ENCODE data around the gene IGSF9. TPM values are rescaled to one million over a fixed set of nuclear protein-coding genes. Genes with fewer than 3 reads are reported as not detected.

The IGSF9 gene
- total RNA-seq, 1 donor from 2014 or later: 0.06 TPM

DNA sequence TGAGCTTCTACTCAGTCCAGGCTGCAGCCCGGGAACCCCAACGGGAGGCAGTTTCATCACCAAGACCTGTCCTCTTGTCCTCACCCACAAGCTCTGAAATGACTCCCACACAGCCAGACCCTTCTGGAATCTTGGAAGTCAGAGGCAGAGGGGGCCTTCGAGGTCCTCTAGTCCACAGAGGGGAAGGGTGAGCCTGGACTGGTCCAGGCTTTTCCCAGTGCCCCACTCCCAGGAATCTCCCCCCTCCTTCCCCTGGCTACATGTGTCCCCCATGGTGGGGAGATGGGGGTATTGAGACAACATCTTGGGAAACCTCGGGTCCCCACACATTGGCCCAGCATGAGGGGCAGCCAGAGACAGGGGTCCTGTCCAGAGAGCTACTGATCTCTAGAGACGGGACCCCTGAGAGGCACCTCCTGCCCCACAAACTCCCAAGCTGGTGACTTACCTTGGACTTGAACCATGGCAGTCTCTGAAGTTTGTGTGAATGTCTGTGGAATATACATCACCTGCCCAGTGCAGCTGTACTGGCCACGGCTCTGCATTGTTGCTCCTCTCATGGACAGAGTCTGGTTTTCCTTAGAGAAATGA lies 28.0 kb upstream of the IGSF9 start:
- no peak for DNase-seq (ENCODE audit: extremely low read depth, low read depth, low spot score)

DNA sequence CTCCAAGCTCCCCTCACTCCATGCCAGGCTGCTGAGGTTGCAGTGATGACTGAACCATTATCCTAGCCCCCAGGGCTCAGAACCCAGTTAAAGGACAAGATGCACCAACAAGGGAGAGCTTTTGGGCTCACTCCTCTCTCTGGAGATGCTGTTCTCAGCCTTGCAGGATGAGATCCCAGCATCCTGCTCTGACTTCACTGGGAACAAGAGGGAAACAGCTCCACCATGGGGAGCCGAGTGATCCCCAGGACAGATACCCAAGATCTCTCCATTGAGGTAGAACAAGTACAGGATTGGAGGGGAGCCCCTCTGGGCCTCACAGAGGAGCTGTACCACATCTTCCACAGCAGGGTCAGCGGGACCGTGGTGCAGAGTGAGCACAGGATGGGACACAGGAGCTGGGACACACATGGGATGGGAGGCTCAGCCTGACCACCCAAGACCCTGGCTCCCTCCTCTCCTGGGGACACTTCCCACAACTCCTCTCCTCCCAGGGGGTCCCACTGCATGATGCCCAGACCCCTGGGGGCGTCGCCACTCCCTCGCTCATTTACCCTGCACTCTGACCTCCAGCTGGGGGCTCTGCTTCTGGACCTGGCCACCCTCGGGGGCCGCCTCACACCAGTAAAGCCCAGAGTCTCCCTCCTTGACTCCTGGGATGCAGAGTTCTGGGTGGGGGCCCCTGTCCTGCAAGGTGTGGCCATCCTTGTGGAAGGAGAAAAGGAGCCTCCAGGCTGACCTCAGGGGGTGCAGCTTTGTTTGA lies 27.2 kb upstream of the IGSF9 start:
- DNase-seq (ENCODE audit: extremely low read depth, low read depth, low spot score): no peak

DNA sequence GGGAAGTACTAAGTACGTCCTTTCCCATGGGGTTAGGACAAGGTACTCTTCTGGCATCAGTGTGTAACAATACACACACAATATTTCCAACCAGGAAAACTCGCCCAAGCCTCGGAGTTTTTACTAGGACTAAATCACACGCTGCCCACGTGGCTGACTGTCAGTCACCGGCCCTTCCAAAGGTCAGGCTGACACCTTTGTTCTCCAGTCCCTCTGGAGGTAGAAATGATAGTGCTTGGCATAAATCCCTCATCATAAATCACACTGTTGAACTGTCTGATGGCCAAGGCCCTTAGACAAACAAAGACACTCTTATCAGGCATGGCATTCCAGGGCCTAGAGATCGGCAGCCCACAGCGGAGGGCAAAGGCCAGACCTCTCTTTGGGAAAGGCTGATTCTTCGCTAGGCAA lies 25.5 kb upstream of the IGSF9 start:
- no peak for DNase-seq (ENCODE audit: extremely low read depth, low read depth, low spot score)

DNA sequence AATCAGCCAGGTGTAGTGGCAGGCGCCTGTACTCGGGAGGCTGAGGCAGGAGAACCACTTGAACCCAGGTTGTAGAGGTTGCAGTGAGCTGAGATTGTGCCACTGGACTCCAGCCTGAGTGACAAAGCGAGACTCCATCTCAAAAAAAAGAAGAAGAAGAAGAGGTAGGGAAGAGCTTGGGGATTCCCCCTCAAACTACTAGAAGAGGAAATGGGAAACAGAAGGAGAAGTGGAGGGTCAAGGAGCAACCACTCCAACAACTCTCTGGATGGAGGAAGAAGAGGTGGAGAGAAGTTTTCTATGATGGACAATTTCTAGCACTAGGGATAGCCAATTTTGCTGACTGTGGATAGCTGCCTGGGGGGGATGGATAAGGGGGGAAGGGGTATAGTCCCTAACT lies 23.5 kb upstream of the IGSF9 start:
- no peak for DNase-seq (ENCODE audit: extremely low read depth, low read depth, low spot score)

DNA sequence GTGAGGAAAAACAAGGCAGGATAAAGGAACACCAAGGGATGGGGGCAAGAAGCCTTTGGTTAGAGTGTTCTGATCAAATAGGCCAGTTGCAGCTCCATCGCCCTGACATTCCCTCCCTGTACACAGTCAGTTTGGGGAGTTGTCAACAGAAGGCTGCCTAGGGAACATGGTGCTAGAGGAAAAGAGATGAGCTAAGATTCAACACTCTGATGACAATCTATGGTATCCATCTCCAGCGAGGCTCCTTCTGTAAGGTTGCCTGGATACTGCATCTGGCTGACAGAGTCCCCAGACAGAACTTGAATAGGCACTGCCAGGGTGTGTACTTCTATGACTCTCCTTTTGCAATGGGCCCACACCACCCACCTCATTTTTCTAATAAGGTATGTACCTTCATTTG lies 19.9 kb upstream of the IGSF9 start:
- DNase-seq (ENCODE audit: extremely low read depth, low read depth, low spot score): no peak

DNA sequence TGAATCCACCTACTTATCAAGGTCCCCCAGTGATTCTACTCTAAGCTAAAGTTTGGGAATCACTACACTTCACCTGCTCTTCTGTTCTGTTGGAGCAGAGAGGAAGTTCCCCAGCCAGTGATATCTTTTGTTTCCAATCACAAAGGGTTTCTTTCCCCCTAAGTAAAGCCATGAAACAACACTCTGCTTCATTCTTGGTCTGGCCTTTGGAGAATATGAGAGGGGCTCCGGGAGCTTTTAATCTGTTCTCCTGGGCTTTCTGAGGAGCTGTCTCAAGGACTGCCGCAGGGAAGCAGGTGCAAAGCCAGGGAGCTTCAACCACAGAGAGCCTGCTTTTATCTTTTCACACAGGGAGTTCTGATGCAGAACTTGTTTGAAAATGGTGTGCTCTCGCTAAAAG lies 18.7 kb upstream of the IGSF9 start:
- DNase-seq (ENCODE audit: extremely low read depth, low read depth, low spot score): no peak

DNA sequence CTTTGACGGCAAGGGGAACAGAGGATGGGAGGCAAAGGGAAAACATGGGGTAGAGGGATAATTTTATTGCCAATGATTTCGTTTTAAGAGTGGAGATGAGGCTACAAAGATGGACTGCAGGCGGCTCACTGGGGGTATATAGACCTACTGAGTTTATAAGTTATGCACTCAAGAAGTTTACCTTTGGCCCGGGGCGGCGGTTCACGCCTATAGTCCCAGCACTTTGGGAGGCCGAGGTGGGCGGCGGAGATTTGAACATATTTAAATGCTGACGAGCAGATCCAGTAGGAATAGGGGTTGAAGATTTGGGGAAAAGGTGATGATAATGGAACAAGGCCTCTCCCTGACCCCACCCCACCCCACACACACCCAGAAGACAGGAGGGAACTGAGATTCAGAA lies 16.8 kb upstream of the IGSF9 start:
- no peak for DNase-seq (ENCODE audit: extremely low read depth, low read depth, low spot score)

DNA sequence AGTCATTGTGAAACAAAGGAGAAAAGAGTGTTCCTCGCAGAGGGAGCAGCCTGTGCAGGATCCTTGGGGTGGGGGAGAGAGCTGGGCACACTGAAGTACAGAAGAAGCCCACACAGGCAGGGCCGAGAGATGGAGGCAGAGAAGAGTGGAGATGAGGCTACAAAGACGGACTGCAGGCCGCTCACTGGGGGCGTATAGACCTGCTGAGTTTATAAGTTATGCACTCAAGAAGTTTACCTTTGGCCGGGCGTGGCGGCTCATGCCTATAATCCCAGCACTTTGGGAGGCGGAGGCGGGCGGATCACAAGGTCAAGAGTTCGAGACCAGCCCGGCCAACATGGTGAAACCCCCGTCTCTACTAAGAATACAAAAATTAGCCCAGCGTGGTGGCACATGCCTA lies 16.2 kb upstream of the IGSF9 start:
- no peak for DNase-seq (ENCODE audit: extremely low read depth, low read depth, low spot score)

DNA sequence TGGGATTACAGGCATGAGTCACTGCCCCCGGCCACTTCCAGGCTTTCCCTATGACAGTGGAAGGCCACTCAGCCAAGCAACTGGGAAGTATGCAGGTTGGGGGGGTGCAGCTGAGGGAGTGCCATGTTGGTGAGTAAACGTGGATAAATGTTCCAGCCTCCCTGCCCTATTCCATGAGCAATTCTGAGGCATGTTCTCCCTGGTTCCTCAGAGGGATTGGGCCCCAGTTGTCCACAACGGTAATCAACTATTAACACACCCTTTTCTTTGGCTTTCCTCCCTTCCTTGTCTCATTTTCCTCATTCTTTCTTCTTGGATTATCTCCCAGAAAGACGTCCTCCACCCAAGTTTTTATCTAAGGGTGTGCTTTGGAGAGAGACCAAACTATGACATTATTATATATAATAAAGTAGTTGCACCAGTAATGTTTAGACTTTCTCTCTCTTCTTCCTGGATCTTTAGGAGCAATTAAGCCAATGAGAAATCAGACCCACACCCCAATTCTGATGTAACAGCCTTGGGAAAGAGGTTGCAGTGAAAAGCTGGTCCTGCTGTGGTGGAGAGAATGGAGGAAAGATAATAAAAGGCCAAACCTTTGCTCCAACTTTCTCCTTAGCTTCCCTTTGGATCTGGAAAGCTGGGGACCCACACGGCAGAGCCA lies 15.4 kb upstream of the IGSF9 start:
- no peak for DNase-seq (ENCODE audit: extremely low read depth, low read depth, low spot score)

DNA sequence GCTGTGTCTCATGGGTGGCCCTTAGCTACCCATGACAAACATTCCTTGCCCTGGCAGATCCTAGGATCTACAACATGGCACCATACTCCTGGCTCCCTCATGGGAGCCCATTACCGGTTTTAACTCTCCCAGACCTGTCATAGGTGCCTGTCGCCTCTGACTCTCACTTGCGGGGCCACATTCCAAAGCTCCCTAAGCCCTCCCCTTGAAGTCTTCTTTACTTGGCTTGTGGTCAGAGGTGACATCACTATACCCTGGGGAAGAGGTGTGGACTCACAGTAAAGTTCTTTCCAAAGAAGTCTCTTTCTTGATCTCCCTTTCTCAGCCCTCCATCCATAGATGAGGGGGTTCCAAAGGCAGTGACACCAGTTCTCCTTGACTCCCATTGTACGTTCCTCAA lies 14.0 kb upstream of the IGSF9 start:
- no peak for DNase-seq (ENCODE audit: extremely low read depth, low read depth, low spot score)

DNA sequence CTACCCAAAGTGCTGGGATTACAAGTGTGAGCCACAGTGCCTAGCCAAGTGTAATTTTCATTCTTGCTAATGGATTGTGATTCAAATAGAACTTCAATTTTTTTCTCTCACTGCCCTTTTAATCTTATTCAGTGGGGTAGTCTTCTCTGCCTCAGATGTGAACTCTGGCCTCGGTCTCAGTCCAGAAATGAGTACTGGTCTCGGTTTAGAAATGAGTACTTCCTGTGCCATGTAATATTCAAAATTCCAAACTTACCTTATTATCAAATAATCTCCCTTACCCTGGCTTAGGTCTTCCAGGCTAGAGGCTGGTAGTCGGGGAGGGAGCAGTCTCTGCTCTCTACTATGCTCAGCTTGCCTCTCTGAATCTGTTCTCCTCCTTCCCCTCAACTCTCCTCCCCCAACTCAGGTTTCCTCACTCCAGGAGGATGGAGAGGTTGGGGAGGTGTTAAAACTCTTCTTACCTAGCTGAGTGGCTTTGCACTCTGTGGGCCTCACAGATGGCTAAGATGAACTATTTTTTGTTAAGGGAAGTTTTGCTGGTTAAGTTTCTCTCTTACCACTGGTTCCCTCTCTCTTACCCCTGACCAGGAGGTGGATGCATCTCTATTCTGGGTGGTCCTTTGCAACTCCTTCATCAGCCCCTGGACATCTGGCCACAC lies 13.4 kb upstream of the IGSF9 start:
- no peak for DNase-seq (ENCODE audit: extremely low read depth, low read depth, low spot score)

DNA sequence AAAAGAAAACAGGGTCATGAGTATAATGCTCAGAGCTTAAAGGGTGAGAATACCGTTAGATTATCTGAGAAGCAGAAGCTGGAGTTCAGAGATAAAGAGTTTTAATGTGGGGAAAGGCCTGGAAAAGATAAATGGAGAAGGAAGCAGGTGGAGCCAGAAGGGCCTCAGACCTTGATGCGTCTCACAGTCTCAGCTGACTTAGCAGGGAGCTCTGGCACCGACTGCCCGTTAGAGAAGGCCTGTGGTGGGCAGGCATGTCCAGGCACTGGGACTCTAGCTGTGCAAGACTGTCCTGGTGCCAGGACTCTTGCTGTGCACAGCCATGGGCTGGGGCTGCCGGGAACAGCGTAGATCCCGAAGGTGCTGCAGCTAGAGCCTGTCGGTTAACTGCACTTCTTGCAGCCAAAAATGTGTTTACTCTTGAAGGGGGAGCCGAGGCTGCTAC lies 12.4 kb upstream of the IGSF9 start:
- DNase-seq (ENCODE audit: extremely low read depth, low read depth, low spot score): no peak

DNA sequence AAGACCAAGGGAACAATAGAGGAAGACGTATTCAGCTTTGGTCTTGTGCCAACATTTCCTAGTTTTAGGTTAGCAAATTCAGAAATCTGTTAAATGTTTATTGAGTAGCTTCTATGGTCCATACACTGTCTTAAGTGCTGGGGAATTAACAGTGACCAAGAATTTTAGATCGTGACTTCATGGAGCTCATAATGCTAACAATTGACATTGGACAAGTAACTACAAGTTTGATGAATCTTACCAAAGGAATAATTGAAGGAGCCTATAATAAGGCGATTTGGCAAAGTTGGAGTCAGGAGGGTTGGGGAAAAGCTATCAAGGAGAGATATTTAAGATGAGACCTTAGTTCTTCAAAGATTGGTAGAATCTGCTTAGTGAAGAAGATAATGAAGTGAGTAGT lies 10.0 kb upstream of the IGSF9 start:
- DNase-seq (ENCODE audit: extremely low read depth, low read depth, low spot score): no peak

DNA sequence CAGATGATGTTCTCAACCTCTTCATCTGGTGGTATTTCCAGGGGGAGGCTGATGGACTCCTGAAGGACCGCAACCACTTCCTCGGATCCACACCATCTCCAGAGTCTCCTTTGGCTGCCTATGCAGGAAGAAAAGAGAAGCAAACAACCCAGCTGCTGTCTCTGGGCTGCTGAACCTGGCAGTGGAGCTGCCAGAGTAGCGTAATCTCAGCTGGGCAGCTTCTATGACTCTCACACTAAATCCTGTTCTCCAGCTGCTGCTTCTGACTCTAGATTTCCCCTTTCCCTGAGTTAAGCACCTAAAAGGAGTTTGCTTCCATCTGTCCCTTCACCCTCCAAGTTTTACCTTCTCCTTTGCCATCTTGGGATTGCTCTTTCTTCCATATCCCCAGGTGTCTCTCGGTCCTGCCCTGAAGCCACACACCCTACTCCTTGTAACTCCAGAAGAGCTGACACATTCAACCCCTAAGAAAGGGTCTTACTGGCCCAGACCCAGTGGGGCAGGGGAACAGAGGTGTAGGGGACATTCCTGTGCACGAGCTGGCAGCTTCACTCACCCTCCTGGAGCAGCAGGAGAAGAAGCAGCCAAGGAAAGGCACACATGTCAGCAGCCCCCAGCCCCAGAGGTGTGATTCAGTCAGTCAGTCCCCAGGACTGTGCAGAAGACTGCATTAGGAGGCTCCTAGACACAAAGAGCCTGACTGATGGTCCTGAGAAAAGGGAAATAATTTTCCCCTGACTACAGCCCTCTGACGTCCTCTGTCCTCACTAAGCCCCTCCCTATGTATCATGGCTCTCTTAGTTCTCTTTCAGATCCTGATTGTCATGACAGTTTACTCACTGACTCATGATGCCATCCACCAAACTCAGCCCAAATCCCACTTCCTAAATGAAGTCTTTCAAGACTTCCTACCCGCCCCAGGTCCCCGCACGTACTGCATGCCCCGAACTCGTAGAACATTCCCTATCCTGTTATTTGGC lies 8.4 kb upstream of the IGSF9 start, which contains the start of gene SLAMF9:
TSS of gene SLAMF9 (minus strand) at position 702 of the 980 bp plus-strand sequence. CDS start at position 602, 100 bp downstream.
- DNase-seq (ENCODE audit: extremely low read depth, low read depth, low spot score): no peak

DNA sequence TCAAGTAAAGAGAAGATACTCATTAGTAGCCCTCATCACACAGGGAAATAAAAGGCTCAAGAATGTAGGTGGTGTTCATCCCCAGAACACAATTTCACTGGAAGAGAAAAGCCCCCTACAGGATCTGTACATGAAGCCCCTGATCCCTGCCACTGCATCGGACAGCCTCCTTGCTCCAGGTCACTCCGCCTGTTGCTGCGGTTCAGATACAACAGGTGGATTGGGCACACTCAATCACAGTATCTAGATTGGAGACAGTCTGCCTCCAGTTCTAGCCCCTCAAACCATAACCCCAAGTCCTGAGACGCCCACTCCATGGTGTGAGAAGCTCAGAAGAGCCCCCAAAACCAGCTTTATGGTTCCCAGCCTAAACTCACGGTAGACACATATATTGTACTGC lies 7.5 kb upstream of the IGSF9 start:
- DNase-seq (ENCODE audit: extremely low read depth, low read depth, low spot score): no peak

DNA sequence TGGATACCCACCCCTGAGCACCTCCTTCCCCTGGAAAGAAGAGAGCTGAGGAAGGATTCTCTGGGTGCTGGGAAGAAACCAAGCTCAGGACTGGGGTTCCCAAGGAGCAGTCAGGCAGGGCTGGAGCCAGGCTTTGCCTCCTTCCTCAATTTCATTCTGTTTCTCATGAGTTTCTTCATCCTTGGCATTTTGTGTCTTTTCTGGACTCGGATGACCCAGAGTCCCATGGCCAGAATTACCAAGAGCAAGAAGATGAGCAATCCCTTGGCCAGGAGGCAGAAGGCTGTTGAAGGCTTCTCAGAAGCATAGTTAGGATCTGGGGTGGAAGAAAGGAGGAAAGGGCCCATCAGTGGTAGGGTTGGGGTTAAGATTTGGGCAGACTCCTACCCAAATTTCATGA lies 6.1 kb upstream of the IGSF9 start:
- no peak for DNase-seq (ENCODE audit: extremely low read depth, low read depth, low spot score)

DNA sequence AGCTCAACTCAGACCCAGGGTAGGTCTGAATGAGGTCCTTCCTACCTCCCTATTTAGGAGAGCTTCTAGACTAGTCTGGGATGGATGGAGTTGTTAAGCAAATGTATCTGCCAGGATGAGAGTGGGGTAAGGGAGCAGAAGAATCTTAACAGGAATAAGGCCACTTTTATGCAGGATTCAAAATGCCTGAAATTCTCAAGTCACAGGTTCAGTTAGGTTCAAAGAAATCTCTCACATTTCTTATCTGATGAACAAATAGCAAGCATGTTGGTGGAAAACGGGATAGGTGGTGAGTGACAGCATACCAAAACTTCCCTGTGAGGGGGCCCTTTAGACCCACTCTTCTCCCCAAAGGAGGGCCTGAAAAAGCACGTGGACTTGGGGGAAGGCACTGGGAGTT lies 5.6 kb upstream of the IGSF9 start:
- DNase-seq (ENCODE audit: extremely low read depth, low read depth, low spot score): no peak

DNA sequence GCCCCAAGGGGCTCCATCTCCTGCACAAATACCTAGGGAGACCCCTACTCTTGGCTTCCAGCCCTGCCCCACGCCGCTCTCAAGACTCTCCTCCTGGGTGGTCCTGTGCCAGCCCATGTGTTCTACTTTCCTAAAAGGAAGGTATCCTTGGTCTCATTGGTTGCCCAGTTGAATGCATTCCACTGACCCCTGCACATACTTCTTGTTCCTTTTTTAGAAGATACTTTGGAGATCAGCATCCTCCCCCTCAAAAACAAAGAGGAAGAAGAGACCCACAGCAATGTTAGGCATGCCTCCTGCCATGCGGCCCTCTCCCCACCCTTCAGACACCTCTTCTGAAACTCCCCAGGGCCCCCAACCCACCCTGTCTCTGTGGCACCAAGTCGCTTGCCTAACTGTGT lies 4.6 kb upstream of the IGSF9 start:
- no peak for DNase-seq (ENCODE audit: extremely low read depth, low read depth, low spot score)

DNA sequence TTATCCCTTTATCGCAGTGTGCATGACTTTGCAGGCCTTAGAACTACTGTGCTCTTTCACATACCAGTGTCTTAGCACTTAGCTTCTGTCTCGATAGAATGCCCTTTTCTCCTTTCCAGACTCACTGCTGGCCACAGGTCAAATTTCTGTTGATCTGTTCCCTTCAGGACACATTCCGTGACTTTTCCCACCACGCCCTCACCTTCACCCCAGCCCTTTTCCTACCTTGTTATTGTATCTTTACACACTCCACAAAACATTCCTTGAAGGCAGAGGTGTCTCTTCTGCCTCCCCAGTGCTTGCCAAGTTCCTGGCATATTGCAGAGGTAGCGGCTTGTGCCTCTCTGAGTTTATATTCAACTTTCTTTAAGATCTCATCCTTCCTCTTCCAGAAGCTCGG lies 3.7 kb upstream of the IGSF9 start:
- DNase-seq (ENCODE audit: extremely low read depth, low read depth, low spot score): no peak

DNA sequence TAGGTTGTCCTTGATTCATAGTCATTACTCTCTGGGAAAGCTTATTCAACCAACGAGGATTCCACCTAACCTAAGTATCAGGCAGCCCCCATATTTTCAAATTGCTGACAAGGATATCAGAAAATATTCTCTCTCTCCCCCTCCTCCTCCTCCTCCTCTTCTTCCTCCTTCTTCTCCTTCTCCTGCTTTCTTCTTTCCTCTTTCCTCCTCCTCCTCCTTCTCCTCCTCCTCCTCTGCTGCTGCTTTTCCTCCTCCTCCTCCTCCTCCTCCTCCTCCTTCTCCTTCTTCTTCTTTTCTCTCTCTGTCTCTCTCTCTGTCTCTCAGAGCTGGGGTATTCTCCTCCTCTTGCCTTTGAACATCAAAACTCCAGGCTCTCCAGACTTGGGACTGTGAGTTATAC lies 2.5 kb upstream of the IGSF9 start:
- no peak for DNase-seq (ENCODE audit: extremely low read depth, low read depth, low spot score)

Data from glomerular endothelial cell (primary cell).